Muscle layer of duodenum (tissue), 2 donors: ENCODE data around the gene KIR3DL3.
"Not testable (repeated sequence)": the region's sequence is repeated elsewhere in the genome, so short reads cannot be mapped to it uniquely, and the experiment has no call there.

Experiments
- H3K27ac ChIP-seq: one replicate; pipeline ENCODE4 v1.7.0; 2013; ENCODE audit warnings: mild to moderate bottlenecking, low read length
- H3K27me3 ChIP-seq: one replicate; pipeline ENCODE4 v1.7.0; 2013; ENCODE audit warnings: low read depth, mild to moderate bottlenecking, control low read depth, low read length
- H3K36me3 ChIP-seq, 2 donors: one replicate each; pipeline ENCODE4 v1.7.0; 2013; ENCODE audit warnings: low read length in 2 of 2, control low read depth in 1 of 2, mild to moderate bottlenecking in 1 of 2; ENCODE audit not compliant: insufficient read depth in 2 of 2, control insufficient read depth in 1 of 2
- H3K4me1 ChIP-seq, 2 donors: one replicate each; pipeline ENCODE4 v1.7.0; 2013; ENCODE audit warnings: low read length in 2 of 2, mild to moderate bottlenecking in 2 of 2, control low read depth in 1 of 2, moderate library complexity in 1 of 2; ENCODE audit not compliant: insufficient read depth in 2 of 2, control insufficient read depth in 1 of 2
- H3K4me3 ChIP-seq, 2 donors: one replicate each; pipeline ENCODE4 v1.7.0; 2013; ENCODE audit warnings: low read length in 2 of 2, low read depth in 1 of 2, mild to moderate bottlenecking in 1 of 2
- H3K9me3 ChIP-seq, 2 donors: one replicate each; pipeline ENCODE4 v1.7.0; 2013; ENCODE audit warnings: low read length in 2 of 2, control low read depth in 1 of 2, mild to moderate bottlenecking in 1 of 2; ENCODE audit not compliant: control insufficient read depth in 1 of 2
- donor health status: healthy.

KIR3DL3 gene

GRCh38 chr19:54770511-54770910, 46.3 kb downstream of the KIR3DL3 start:
- H3K27ac ChIP-seq, H3K4me3 ChIP-seq, H3K4me1 ChIP-seq, H3K36me3 ChIP-seq, H3K9me3 ChIP-seq, H3K27me3 ChIP-seq: not testable (repeated sequence)

- not testable (repeated sequence) for H3K27ac ChIP-seq, H3K4me1 ChIP-seq, H3K36me3 ChIP-seq, H3K27me3 ChIP-seq, H3K9me3 ChIP-seq, H3K4me3 ChIP-seq
These were observed 47.0 kb downstream of the KIR3DL3 start for GRCh38 chr19:54771018-54771960.

GRCh38 chr19:54772666-54773065, 48.4 kb downstream of the KIR3DL3 start:
- H3K27ac ChIP-seq, H3K4me1 ChIP-seq, H3K36me3 ChIP-seq, H3K4me3 ChIP-seq, H3K27me3 ChIP-seq, H3K9me3 ChIP-seq: not testable (repeated sequence)

GRCh38 chr19:54775095-54775815, 51.0 kb downstream of the KIR3DL3 start:
- not testable (repeated sequence) for H3K4me3 ChIP-seq, H3K9me3 ChIP-seq, H3K27me3 ChIP-seq, H3K36me3 ChIP-seq, H3K27ac ChIP-seq, H3K4me1 ChIP-seq

GRCh38 chr19:54775830-54776229, 51.6 kb downstream of the KIR3DL3 start:
- H3K27ac ChIP-seq, H3K4me1 ChIP-seq, H3K4me3 ChIP-seq, H3K27me3 ChIP-seq, H3K9me3 ChIP-seq, H3K36me3 ChIP-seq: not testable (repeated sequence)

- not testable (repeated sequence) for H3K4me3 ChIP-seq, H3K9me3 ChIP-seq, H3K27ac ChIP-seq, H3K27me3 ChIP-seq, H3K36me3 ChIP-seq, H3K4me1 ChIP-seq
These were observed 53.6 kb downstream of the KIR3DL3 start for GRCh38 chr19:54777851-54778250.

- not testable (repeated sequence) for H3K27me3 ChIP-seq, H3K4me3 ChIP-seq, H3K27ac ChIP-seq, H3K9me3 ChIP-seq, H3K4me1 ChIP-seq, H3K36me3 ChIP-seq
These were observed 54.7 kb downstream of the KIR3DL3 start for GRCh38 chr19:54778896-54779295.

- H3K4me3 ChIP-seq, H3K27me3 ChIP-seq, H3K36me3 ChIP-seq, H3K4me1 ChIP-seq, H3K27ac ChIP-seq, H3K9me3 ChIP-seq: not testable (repeated sequence)
These were observed 58.7 kb downstream of the KIR3DL3 start for GRCh38 chr19:54782916-54783315.
